GM19468 (cell line): Measurements from ENCODE around the gene NUMBL.
"Not testable (repeated sequence)": the region's sequence is repeated elsewhere in the genome, so short reads cannot be mapped to it uniquely, and the experiment has no call there.

ENCODE experiments used
- ATAC-seq: cut with Tn5 transposase; IDR thresholded peaks from one replicate; pipeline ENCODE4 v1.9.1; 2021; ENCODE audit warnings: mild to moderate bottlenecking, moderate library complexity, moderate number of reproducible peaks; ENCODE audit not compliant: unreplicated experiment; ENCODE audit errors: extremely low read depth

NUMBL gene

DNA sequence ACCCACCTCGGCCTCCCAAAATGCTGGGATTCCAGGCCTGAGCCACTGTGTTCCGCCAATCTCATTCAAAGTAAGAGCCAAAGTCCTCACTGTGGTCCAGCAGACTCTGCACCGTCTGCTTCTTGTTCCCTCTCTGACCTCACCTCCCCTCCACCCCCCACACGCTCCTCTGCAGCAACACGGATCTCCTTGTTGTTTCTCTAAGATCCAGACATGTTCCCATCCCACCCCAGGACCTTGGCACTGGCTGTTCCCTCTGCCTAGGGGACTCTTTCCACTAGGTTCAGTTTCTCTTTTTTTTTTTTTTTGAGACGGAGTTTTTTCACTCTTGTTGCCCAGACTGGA lies 50.8 kb downstream of the NUMBL start:
- no peak for ATAC-seq

DNA sequence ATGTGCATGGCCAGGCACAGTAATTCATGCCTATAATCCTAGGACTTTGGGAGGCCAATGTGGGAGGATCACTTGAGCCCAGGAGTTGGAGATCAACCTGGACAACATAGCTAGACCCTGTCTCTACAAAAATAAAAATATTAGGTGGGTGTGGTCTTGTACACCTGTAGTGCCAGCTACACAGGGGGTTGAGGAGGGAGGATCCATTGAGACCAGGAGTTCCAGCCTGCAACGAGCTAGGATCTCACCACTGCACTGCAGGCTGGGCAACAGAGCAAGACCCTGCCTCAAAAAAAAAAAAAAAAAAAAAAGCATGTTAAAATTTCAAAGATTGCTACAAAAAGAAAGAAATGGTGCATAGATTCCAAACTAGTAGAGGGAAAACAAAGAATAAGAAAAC lies 52.1 kb downstream of the NUMBL start:
- no peak for ATAC-seq

DNA sequence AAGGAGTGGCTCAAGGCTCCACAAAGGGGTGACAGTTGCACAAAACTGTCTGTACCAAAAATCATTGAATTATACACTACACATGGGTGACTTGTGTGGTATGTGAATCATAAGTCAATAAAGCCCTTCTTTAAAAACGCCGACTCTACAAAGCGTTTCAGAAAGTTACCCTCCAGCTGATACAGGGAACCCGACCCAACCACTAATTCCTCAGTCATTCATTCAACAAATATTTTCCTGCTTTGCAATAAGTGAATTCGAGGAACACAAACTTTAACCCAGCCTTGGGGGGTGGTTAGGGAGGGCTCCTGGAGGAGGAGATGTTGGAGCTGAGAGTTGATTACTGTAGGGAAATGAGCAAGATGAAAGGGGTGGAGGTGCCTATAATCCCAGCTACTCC lies 57.2 kb downstream of the NUMBL start:
- ATAC-seq = no peak

DNA sequence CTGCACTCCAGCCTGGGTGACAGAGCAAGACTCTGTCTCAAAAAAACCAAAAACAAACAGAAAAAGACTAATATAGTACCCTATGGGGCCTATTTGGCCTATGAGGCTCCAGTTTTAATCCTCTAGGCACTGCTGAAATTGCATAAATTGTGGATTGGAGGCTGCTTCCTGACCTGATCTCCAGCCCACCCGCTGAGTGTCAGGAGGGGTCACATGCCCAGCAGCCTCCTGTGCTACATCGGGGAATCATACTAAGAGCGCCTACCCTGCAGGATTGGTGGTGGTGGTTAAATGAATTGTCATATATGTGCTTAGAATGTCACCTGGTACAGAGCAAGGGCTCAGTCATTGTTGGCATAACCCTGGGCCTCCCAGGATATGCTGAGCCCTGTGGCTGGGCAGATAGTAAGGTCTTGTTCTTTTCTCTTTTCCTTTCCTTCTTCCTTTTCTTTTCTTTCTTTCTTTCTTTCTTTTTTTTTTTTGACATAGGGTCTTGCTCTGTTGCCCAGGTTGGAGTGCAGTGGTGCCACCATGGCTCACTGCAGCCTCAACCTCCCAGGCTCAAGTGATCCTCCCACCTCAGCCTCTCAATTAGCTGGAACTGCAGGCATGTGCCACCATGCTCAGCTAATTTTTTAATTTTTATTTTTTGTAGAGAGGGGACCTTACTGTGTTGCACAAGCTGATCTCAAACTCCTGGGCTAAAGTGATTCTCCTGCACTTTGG lies 58.0 kb downstream of the NUMBL start:
- ATAC-seq = no peak

DNA sequence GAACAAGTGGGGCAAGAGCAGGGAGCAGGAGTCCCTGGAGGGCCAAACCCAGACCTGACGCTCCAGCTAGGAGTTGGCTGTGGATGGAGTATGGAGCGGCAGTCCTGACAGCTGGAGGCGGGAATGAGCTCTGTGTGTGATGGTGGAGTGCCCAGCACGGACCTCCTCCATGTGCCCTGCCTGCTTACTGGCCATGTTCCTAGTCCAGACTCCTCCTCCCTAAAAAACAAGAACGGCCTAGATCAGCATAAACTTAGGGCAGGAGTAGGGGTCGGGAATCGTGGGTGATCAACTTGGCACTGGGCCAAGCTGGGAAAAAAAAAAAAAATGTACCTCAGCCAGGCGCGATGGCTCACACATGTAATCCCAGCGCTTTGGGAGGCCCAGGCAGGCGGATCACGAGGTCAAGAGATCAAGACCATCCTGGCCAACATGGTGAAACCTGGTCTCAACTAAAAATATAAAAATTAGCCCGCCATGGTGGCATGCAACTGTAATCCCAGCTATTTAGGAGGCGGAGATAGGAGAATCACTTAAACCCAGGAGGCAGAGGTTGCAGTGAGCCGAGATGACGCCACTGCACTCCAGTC lies 59.8 kb downstream of the NUMBL start:
- no peak for ATAC-seq

DNA sequence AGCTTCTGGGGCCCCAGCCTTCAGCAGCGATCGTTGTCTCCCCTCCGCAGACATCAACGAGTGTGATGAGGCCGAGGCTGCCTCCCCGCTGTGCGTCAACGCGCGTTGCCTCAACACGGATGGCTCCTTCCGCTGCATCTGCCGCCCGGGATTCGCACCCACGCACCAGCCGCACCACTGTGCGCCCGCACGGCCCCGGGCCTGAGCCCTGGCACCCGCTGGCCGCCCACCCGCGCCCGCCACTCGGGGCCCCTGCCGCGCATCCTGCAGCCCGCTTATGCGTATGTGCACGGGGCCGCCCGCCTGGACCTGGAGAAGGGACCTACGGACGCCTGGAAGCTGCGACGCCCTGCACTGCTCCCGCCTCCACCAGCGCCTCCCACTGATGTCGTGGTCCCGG lies 61.1 kb downstream of the NUMBL start:
- ATAC-seq = no peak

DNA sequence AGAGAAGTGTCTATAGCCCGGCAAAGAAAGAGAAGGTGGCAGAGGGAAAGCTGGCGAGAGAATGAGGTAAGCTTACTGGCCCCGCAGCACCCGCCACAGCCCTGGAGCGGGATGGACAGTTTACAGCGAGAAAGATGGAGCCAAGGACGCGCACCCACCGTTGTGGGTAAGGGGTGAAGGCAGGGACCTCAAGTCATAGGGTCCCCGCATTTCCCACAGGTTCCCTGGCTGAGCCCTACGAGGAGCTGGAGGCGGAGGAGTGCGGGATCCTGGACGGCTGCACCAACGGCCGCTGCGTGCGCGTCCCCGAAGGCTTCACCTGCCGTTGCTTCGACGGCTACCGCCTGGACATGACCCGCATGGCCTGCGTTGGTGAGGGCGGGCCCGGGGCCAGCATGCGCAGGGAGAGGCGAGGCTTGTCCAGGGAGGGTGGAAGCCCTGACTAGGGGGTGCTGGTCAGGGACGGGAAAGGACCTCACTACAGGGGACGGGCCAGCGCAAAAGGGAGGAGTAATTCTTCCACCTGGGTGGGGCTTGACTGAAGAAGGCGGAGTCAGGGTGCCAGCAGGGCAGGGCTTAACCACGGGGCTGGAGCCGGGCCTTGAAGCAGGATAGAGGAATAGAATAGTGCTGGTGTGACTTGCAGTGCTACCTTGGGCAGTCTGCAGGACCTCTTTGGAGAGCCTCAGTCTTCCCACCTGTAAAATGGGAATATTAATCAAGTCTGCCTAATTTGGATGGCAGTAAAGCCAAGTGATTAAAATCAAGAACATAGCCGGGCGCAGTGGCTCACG lies 62.8 kb downstream of the NUMBL start:
- no peak for ATAC-seq

DNA sequence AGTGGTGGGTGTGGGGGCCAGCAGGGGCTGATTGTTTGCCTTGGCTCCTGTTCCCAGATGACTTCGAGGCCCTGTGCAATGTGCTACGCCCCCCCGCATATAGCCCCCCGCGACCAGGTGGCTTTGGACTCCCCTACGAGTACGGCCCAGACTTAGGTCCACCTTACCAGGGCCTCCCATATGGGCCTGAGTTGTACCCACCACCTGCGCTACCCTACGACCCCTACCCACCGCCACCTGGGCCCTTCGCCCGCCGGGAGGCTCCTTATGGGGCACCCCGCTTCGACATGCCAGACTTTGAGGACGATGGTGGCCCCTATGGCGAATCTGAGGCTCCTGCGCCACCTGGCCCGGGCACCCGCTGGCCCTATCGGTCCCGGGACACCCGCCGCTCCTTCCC lies 63.5 kb downstream of the NUMBL start:
- no peak for ATAC-seq

DNA sequence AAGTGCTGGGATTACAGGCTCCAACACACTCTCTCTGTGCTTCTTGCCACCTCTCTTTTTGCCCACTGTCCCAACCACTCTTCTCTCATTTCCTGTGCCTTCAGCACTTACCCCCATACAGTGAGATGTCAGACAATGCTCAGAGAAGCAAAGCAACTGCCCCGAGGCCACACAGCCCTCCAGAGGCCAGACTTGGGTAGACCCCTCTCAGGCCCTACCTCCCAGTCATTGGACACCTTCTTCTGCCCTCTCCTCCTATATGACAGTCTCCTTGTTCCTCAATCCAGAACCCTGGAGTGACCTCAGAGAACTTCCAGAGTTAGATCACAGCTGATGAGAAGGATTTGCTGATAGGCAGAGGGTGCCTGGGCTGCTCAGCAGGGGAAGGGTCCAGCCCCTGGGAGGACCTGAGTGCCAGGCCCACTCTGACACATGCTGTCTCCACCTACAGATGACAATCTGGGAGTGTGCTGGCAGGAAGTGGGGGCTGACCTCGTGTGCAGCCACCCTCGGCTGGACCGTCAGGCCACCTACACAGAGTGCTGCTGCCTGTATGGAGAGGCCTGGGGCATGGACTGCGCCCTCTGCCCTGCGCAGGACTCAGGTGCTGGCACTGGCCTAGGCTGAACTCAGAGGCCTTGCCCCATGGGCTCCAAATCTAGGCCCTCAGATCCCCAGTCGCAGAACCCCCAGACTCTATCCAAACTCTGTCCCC lies 64.9 kb downstream of the NUMBL start:
- ATAC-seq = no peak

DNA sequence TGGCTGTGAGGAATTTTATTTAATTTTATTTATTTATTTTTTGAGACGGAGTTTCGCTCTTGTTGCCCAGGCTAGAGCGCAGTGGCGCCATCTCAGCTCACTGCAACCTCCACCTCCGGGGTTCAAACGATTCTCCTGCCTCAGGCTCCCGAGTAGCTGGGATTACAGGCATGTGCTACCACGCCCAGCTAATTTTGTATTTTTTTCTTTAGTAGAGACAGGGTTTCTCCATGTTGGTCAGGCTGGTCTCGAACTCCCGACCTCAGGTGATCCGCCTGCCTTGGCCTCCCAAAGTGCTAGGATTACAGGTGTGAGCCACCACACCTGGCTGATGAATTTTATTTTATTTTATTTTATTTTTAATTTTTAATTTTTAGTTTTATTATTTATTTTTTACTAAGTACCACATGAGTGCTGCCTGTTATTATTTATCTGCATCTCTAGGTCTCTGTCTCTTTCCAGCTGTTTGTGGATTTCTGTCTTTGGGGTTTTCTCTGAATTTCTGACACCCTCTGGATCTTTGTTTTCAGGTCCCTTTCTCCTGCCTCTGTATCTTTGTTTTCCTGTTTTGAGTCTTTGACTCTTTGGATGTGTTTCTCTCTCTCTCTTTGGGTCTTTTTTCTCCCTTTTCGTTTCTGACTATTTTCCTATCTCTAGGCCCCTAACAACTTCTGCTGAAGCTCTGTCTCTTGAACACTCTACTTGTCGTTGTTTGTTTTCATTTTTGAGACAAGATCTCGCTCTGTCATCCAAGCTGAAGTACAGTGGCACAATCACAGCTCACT lies 65.9 kb downstream of the NUMBL start:
- ATAC-seq = not testable (repeated sequence)

DNA sequence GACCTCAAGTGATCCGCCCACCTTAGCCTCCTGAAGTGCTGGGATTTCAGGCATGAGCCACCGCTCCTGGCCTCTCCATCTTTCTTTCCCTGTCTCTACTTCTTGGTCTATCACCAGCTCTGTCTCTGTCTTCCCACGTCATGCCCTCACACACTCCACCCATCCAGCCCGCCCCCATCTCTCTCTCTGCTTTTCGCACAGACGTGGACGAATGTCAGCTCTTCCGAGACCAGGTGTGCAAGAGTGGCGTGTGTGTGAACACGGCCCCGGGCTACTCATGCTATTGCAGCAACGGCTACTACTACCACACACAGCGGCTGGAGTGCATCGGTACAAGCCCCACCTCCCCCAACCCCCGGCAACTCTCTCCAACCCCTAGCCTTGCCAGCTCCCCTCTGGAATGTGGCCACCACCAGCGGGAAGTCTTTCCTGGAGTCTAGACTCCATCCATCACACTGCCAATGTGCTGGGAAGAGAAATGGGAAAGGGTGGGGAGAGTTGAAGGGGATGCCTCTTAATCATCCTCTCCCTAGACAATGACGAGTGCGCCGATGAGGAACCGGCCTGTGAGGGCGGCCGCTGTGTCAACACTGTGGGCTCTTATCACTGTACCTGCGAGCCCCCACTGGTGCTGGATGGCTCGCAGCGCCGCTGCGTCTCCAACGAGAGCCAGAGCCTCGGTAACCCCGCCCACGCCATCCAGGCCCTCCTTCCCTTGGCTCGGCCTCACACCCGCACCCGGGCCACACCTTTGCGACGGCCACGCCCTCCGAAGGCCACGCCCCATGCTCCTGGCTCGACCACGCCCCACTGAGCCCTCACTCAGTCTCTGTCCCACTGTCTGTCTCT lies 66.8 kb downstream of the NUMBL start:
- no peak for ATAC-seq

DNA sequence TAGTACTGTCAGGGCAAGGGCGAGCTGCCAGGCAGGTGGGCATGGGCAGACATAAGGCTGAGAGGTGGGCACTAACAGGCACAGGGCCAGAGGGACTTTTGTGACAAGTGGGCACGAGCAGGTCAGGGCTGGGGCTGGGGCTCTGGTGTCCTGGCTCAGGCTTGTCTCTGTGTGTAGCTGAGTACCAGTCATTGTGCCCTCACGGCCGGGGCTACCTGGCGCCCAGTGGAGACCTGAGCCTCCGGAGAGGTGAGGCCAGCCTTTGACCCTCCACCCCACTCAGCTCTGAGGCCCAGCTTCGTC lies 67.7 kb downstream of the NUMBL start:
- ATAC-seq = no peak

DNA sequence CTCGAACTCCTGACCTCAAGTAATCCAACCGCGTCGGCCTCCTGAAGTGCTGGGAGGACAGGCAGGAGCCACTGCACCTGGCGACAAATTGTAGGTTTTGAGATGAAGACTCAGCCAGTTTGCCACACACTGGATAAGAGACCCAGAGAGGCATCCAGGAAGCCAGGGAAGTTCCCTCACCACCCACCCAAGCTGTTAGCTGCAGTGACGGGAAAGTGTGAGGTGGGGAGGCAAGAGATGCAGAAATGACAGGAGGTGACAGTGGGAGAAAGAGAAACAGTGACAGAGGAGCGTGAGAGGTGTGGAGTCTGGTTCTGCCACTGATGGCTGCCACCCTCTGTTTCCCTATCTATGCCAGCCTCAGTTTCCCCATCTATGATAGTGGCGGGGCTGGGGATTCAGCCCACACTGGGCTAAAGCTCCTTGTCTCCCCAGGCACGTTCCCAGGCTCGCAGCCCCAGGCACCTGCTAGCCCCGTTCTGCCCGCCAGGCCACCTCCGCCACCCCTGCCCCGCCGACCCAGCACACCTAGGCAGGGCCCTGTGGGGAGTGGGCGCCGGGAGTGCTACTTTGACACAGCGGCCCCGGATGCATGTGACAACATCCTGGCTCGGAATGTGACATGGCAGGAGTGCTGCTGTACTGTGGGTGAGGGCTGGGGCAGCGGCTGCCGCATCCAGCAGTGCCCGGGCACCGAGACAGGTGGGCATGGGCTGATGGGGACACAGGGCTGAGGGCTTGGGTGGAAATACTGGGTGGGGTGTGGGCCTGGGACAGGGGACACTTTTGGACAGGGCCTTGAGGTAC lies 68.3 kb downstream of the NUMBL start:
- ATAC-seq = no peak

DNA sequence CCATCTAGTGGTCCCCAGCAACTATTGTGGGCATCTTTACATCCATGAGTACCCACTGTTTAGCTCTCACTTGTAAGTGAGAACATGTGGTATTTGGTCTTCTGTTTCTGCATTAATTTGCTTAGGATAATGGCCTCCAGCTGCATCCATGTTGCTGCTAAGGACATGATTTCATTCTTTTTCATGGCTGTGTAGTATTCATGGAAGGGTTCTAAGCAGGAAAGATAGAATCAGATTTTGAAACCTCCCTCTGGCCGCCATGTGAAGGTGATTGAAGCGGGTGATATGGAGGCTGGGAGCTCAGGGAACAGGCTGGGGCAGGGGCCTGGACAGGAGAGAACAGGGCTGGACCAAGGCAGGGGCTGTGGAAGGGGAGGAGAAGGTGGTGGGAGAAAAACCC lies 69.2 kb downstream of the NUMBL start:
- ATAC-seq = no peak

DNA sequence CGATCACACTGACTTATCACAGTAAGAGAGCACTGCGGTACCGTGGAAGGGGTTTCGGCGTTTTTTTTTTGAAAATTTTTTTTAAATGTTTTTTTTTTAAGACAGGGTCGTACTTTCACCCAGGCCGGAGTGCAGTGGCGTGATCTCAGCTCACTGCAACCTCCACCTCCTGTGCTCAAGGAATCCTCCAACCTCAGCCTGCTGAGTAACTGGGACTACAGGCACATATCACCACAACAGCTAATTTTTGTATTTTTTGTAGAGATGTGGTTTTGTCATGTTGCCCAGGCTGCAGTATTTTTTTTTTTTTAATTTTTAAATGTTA lies 70.3 kb downstream of the NUMBL start:
- ATAC-seq = no peak

DNA sequence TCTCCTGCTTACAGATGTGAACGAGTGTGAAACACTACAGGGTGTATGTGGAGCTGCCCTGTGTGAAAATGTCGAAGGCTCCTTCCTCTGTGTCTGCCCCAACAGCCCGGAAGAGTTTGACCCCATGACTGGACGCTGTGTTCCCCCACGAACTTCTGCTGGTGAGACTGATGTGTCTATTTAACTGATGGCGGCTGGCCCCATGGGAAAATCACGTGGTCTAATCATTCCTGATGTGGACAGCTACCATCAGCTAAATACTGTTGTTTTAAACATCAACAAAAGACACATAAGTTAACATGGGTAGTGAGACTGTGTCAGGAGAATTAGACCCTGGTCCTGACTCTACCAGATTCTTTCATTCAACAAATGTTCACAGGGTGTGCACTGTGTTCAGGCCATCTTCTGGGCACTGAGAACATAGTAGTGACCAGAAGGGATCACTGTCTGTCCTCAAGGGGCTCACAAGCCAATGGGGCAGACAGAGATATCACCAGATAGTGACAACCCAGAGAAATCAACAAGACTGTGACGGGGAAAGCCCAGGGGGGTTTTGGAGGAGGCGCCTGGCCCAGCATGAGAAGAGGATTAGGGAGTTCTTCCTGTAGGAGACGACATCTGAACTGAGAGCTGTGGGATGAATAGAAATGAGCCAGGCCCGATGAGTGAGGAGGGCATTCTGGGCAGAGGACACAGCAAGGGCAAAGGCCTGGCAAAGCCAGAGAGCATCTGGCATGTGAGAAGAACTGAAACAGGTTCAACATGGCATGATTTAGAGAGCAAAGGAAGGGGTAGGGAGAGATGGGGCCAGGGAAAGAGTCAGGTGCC lies 70.9 kb downstream of the NUMBL start:
- no peak for ATAC-seq

DNA sequence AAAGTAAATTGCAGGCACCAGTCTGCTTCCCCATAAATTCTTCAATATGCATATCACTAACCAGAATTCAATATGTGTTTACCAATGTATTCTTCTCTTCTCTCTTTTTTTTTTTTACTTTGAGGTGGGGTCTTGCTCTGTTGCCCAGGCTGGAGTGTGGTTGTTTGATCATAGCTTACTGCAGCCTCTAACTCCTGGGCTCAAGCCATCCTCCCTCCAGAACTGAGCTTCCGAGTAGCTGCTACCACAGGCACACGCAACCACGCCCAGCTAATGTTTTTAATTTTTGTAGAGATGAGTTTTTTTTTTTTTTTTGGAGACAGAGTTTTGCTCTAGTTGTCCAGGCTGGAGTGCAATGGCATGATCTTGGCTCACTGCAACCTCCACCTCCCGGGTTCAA lies 72.5 kb downstream of the NUMBL start:
- no peak for ATAC-seq

DNA sequence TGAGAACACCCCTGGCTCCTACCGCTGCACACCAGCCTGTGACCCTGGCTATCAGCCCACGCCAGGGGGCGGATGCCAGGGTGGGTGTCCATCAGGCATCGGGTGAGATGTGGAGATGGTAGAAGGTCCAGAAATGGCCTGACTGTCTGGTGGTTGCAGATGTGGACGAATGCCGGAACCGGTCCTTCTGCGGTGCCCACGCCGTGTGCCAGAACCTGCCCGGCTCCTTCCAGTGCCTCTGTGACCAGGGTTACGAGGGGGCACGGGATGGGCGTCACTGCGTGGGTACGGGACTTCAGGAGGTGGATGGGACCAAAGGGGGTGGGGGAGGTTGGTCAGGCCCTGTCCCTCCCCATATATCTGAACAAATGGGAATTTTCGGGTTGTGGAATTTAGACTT lies 73.5 kb downstream of the NUMBL start:
- no peak for ATAC-seq
